Suppressor macrophage treated with lipopolysaccharide for 4 hours (primary cell): Measurements from ENCODE around the gene EPHA2.

ENCODE experiments used
- DNase-seq: peaks from one replicate; pipeline ENCODE4 v3.0.0-alpha.2; 2020

Gene EPHA2

GRCh38 chr1:16133007-16133961, 22.6 kb downstream of the EPHA2 start:
- DNase-seq, result no peak

- DNase-seq, result no peak
Measured at GRCh38 chr1:16132325-16132785, 23.5 kb downstream of the EPHA2 start.

DNA sequence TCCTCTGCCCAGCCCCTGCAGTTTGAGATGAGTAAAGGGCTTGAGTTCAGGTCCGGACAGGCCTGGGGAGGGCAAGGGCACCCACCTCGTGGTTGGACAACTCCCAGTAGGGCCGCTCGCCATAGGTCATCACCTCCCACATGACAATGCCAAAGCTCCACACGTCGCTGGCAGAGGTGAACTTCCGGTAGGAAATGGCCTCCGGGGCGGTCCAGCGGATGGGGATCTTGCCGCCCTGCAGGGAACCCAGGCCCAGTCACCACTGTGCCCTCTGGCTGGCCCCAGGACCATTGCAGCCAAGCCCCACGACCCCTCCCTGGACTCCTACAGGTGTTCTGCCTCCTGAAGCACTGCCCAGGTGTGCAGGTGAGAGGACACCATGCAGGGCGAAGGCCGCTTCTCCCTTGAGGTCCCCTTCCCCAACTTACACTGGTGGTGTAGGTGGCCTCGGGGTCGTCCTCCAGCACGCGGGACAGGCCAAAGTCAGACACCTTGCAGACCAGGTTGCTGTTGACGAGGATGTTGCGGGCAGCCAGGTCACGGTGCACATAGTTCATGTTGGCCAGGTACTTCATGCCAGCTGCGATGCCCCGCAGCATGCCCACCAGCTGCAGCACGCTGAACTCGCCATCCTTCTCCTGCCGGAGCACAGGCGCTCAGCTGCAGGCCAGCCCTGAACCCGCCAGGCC, 24.1 kb downstream of the EPHA2 start:
- DNase-seq, result no peak

GRCh38 chr1:16130827-16131226, 25.0 kb downstream of the EPHA2 start:
- no peak for DNase-seq

DNA sequence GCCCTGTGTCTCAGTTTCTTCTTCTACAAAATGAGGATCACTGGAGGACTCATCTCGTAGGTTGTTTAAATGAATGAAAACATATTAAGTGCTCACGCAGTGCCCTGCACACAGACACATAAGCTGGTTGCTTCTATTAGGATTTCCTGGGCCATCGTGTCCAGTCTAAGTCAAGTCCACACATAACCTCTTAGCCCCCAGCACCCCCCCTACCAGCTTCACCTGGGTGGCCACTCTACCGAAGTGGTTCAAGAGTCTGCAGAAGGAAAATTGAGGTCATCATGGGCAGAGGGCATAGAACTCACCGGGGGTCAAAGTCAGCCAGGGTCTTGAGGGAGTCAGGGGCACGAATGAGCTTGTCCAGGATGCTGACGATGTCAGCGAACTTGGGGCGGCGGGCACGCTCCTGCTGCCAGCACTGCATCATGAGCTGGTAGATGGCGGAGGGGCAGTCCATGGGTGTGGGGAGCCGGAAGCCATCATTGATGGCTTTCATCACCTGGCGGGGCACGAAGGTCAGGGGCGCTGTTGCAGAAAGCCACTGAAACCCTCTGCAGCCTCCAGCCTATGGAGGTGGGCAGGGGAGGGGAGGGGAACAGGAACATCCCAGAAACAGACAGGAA, 25.8 kb downstream of the EPHA2 start:
- DNase-seq, result no peak

GRCh38 chr1:16129316-16129715, 26.6 kb downstream of the EPHA2 start:
- no peak for DNase-seq

DNA sequence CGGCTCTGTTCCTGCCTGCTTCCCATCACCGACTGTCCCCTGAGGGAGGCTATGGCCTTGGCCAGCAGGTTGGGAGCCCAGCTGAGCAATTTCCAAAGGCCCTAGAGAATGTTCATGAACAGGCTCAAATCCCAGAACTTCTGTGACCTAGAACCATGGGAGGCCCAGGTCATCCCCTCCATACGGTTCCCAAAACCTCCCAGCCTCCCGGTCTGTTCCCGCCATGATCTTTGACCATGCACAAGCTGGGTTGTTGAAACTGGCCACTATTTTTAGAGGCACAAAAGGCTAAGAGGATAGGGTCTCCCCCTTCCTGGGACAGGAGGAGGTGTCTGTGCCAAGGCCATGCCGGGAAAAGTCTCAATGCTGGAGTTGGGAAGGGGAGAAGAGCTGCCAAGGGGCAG, 27.5 kb downstream of the EPHA2 start:
- DNase-seq, result no peak

GRCh38 chr1:16127676-16128337, 28.1 kb downstream of the EPHA2 start:
- no peak for DNase-seq

DNA sequence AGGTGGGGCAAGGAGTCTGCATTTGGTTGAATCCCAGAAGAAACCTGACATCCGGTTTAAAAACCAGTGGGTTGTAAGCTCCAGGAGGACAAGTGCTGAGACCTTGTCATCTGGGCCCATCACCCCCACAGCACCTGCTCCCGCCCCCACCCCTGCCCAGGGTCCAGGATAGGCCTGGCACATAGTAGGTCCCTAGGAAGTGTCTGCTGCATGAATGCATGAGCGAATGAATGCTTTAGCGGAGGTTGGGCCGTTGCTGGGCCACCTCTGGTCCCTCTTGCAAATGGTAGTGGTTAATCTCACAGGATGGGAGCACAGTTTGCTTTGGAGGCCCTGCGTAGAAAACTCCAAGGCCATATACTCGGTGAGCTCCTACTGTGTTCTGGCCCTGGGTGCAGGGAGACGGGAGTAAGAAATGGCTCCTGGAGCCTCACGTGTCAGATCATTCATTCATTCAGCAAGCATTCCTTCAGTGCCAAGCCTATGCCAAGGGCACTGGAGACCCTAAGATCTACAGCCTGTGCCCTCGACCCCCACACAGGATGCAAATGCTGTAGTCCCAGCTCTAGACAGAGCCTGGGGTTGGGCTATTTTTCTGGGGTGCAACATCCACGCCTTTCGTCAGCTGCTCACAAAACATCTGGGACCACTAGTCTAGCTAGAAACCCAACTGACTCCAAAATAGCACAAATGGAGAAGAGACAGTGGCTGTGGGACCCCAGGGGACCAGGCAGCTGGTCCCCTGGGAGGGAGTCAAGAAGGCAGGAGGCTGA, 28.9 kb downstream of the EPHA2 start:
- DNase-seq, result no peak

GRCh38 chr1:16126160-16126559, 29.7 kb downstream of the EPHA2 start:
- no peak for DNase-seq

- no peak for DNase-seq
Measured at GRCh38 chr1:16125483-16125882, 30.4 kb downstream of the EPHA2 start.

GRCh38 chr1:16125088-16125470, 30.8 kb downstream of the EPHA2 start:
- no peak for DNase-seq

DNA sequence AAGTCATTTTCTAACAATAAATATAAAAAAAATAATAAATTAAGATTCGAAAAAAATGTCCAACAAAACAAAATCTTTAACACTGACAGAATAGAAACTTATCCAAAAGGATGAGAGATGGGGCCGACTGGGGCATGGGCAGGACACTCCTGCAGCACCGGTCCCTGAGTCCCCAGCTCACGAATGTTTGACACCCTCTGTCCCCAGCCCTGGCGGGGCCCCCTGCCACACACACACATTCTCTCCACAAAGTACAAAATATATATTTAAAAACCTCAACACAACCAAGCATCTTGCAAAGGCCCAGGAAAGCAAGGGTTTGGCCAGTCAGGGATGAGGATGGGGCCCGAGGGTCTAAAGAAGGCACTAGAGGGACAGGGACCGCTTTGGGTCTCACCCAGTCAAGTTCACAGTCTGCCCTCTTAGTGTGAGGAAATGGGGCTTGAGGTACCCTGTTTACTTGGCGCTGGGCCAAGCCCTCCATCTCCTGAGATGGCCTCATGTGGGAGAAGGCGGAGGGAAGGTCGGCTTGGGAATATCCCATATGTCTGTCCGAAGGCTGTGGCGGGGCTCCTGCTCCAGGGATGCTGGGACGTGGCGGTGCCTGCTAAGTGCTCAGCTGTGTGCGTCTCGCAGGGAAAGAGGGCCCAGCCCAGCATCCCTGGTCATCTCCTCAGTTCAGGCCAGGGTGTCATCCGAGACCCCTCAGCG, 31.3 kb downstream of the EPHA2 start:
- DNase-seq, result no peak

DNA sequence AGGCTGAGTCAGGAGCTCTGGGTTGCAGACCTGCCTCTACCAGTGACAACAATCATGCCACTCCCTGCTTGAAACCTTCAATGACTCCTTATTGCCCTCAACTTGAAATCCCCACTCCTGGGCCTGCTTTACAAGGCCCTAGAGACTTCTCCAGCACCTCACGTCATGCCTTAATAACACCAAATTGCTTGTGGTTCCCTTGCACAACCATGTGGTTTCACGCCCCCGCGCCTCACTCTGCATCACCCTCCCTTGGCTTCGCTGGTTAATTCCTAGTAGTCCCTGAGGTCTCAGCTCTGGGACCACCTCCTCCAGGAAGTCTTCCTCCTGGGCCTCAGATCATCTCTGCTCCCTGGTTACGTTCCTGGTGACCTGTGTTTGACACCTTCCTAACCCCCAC, 33.0 kb downstream of the EPHA2 start:
- peak; percentile 85 for DNase-seq

DNA sequence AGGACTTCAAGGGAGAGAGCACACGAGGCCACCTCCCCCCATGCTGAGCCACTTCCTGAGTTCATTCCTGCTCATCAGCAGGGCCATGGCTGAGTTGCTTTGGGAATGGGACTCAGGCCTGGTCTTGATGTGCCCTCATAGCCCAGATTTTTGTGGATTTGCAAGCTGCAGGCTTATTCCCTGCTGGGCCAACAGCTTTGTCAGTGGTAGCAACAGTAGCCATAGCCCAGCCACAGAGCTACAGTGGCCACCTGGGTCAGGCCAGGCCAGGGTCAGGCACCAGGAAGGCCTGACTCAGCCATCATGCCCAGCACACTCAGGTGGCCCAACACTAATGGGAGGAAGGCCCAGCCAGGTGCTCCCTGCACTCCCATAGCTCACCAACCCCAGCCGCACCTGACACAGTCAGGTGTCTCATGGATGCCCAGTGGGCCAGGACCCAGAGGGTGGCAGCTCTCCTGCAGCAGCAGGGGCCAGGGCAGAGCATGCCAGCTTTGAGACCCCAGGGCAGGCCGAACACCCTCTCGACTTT, 33.5 kb downstream of the EPHA2 start:
- DNase-seq, result no peak

DNA sequence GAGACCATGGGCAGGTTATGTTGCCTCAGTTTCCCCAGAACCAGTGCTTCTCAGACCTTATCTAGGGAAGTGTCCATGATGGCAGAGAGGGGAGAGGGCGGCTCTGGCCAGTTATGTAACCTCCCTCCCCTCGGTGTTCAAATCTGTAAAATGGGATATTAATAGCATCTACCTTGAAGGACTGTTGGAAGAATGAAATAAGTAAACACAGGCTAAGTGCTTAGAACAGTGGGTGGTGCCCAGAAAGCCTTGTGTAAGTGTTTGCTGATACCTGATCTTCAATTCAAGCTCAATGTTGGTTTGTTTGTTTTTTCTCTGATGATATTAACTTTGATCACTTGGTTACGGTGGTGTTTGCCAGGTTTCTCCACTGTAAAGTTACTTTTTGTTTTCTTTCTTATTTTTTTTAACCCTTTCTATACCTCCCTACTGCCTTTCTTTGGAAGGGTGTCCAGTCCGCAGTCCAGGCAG, 34.9 kb downstream of the EPHA2 start:
- no peak for DNase-seq

DNA sequence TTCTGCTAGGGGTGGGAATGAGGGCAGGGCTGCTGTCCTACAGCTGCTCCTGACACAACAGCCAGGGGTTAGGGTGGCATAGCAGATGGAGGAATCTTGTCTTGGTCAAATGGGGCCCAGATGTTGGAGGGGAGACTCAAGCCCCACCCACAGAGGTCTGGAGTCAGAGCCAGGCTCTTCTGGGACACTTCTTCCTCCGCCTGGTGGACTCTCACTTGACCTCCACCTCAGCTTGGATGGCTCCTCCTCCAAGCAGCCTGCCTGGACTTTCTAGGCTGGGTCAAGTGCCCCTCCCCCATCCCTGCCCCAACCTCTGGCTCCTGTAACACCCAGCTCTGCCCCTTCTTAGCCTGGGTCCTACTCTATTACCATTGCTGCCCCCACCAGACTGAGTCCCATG, 35.5 kb downstream of the EPHA2 start:
- no peak for DNase-seq

GRCh38 chr1:16119926-16120325, 35.9 kb downstream of the EPHA2 start:
- no peak for DNase-seq

DNA sequence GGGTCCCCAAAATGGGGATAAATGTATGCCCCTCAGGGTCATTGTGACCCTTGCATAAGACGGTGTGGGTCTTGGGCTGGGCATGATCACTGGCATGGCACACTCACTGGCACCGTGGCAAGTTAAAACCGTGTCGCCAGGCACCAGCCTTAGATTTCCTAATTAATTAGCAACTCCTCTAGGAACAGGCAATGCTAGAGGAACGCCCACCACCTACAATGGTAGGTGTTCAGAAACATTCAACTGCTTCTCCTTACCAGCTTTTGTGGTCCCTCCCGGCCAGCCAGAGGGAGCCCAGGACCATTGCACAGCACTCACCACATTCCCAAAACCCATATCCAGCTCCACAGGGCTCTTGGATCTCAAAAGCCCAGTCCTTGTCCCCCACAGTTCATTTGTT, 36.4 kb downstream of the EPHA2 start:
- no peak for DNase-seq

- no peak for DNase-seq
Measured at GRCh38 chr1:16118706-16119105, 37.2 kb downstream of the EPHA2 start.

DNA sequence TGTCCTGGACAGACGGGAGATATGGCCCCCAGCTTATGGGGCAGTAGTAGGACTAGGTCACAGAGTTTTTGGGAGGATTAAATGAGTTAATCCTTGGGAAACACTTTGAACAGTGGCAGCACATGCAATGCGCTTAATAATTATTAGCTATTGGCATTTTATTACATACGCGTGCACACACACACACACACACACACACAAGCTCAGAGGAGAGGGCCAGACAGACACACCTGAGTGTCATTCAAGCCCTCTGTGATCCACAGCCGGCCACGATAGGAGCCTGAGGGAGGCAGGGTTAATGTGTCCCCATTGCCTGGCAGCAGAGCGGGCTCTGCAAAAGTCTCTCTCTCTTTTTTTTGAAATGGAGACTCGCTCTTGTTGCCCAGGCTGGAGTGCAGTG, 37.9 kb downstream of the EPHA2 start:
- no peak for DNase-seq
